ENCODE results near the gene MRPL33.

The MRPL33 gene

GRCh38 chr2:27810455-27810854 lies 38.9 kb downstream of the MRPL33 start:
- DNase-seq, result no peak

- DNase-seq, result no peak
Measured at GRCh38 chr2:27811768-27812167, 40.2 kb downstream of the MRPL33 start.

GRCh38 chr2:27814758-27815157 lies 43.2 kb downstream of the MRPL33 start:
- DNase-seq, result no peak

GRCh38 chr2:27815860-27816438 lies 44.4 kb downstream of the MRPL33 start:
- DNase-seq, result no peak

- no peak for DNase-seq
Measured at GRCh38 chr2:27822049-27822448, 50.5 kb downstream of the MRPL33 start.

GRCh38 chr2:27823135-27823534 lies 51.6 kb downstream of the MRPL33 start:
- DNase-seq, result no peak

- DNase-seq, result no peak
Measured at GRCh38 chr2:27823569-27823968, 52.0 kb downstream of the MRPL33 start.

- DNase-seq, result no peak
Measured at GRCh38 chr2:27824401-27824800, 52.9 kb downstream of the MRPL33 start.

- no peak for DNase-seq
Measured at GRCh38 chr2:27828305-27828704, 56.8 kb downstream of the MRPL33 start.
